Activated B cell treated with CpG ODN at 0.5 μM for 24 hours (primary cell): Measurements from ENCODE around the gene PIK3AP1. TPM values are rescaled to one million over a fixed set of nuclear protein-coding genes. Genes with fewer than 3 reads are reported as not detected.
"Not testable (repeated sequence)": the region's sequence is repeated elsewhere in the genome, so short reads cannot be mapped to it uniquely, and the experiment has no call there.

Experiments used
- ATAC-seq: fragments of 200-7000 bp; cut with Tn5 transposase; one replicate; pipeline ENCODE4 v1.10.0; 2021; ENCODE audit warnings: low read depth, mild to moderate bottlenecking, moderate library complexity
- CTCF ChIA-PET: fragments of 350-600 bp; sonication (Branson Sonifier 250); formaldehyde crosslinking; loops from one replicate; lab custom pipeline; 2021; ENCODE audit warnings: antibody characterized with exemption; lab: Charles Lee
- POLR2A ChIA-PET: fragments of 350-600 bp; sonication (Branson Sonifier 250); formaldehyde crosslinking; loops from one replicate; lab custom pipeline; 2021; ENCODE audit warnings: antibody characterized with exemption; lab: Charles Lee
- DNase-seq: peaks from one replicate; pipeline ENCODE4 v3.0.0; 2022
- H3K27ac Mint-ChIP-seq: one replicate; pipeline ENCODE4 v1.8.0; 2020; ENCODE audit warnings: mixed read lengths
- H3K27me3 Mint-ChIP-seq: one replicate; pipeline ENCODE4 v1.8.0; 2021; ENCODE audit warnings: mixed read lengths
- H3K36me3 Mint-ChIP-seq: one replicate; pipeline ENCODE4 v1.8.0; 2021; ENCODE audit warnings: low read depth, mixed read lengths
- H3K4me1 Mint-ChIP-seq: one replicate; pipeline ENCODE4 v1.8.0; 2021; ENCODE audit warnings: mixed read lengths
- H3K4me3 Mint-ChIP-seq: one replicate; pipeline ENCODE4 v1.8.0; 2020; ENCODE audit warnings: mild to moderate bottlenecking, mixed read lengths
- H3K9me3 Mint-ChIP-seq: one replicate; pipeline ENCODE4 v1.8.0; 2020; ENCODE audit warnings: mixed read lengths
- CTCF ChIP-seq: fragments of 200-600 bp; IDR thresholded peaks from one replicate; pipeline ENCODE4 v1.8.0; 2022; ENCODE audit warnings: antibody characterized with exemption, mild to moderate bottlenecking
- intact Hi-C: fragments of 100-400 bp; cut with micrococcal nuclease; formaldehyde crosslinking; loops from one replicate; pipeline ENCODE4 v1.15.1; 2024
- total RNA-seq: library from RNA; stranded (reverse); gene quantifications from 2 replicates; pipeline ENCODE4 v1.2.3, GENCODE V29; 2022

The PIK3AP1 gene
- total RNA-seq, 1 donor from 2014 or later, result 157 TPM

DNA sequence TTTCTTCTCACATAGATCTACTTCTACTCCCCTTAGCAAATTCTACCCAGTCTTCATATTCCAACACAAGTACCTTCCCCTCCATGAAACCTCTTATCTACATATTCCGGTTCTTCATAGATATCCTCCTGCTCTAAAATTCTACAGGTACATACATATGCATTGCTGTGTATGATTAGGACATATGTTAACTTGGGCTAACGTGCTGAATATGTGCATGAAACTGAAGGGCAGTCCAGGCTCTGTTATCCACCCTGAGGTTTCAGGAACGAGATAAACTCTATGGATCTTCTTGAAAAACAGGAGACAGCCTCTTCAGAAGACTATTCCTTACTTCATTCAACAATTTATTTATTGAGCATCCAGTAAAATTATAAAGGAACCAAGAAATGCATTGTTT is 165.0 kb downstream of the PIK3AP1 start:
- ATAC-seq, result no peak
- POLR2A ChIA-PET, result no interaction called here

DNA sequence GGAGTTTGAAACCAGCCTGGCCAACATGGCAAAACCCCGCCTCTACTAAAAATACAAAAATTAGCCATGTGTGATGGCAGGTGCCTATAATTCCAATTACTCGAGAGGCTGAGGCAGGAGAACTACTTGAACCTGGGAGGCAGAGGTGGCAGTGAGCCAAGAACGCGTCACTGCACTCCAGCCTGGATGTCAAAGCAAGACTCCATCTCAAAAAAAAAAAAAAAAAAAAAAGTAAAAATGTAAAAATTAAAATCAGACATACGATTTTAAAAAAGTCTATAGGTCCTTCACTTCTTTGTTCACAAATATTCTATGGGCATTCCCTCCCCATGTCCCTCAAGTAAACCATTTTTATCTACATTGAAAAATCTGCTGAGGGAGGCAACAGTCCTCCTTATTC is 171.7 kb downstream of the PIK3AP1 start:
- ChIA-PET POLR2A (no interaction called here), CTCF (no interaction called here)
- intact Hi-C loops, result no loop called here
- Mint-ChIP-seq H3K4me1 (no peaks in the 10 kb centered on the region), H3K27ac (no peak overlapping the region), H3K9me3 (no peaks in the 10 kb centered on the region), H3K27me3 (no peaks in the 10 kb centered on the region), H3K4me3 (no peak overlapping the region), H3K36me3 (peaks cover 70% of the 10 kb centered on the region)
- DNase-seq (no peak), ATAC-seq (no peak)
- no peak for TF ChIP-seq CTCF

More for the DNA sequence above, 165.0 kb downstream of the PIK3AP1 start:
- CTCF ChIA-PET, result interaction anchor here (0.6 to 1.7 kb wide), 6 partner anchors 22 to 214 kb away, joined by 3 to 8 read pairs (median 4); no protein-coding TSS in a partner anchor
- H3K27ac Mint-ChIP-seq, result no peak overlapping the region
- intact Hi-C loops, result no loop called here
- no peak for DNase-seq
- H3K36me3 Mint-ChIP-seq, result peaks cover 38% of the 10 kb centered on the region
- TF ChIP-seq CTCF, result no peak
- no peaks in the 10 kb centered on the region for H3K27me3 Mint-ChIP-seq
- no peaks in the 10 kb centered on the region for H3K4me1 Mint-ChIP-seq
- no peaks in the 10 kb centered on the region for H3K9me3 Mint-ChIP-seq
- no peak overlapping the region for H3K4me3 Mint-ChIP-seq

- peaks cover 66% of the 10 kb centered on the region for H3K36me3 Mint-ChIP-seq
- H3K4me3 Mint-ChIP-seq, ATAC-seq, DNase-seq, H3K27ac Mint-ChIP-seq, H3K4me1 Mint-ChIP-seq, H3K9me3 Mint-ChIP-seq, POLR2A ChIA-PET, H3K27me3 Mint-ChIP-seq, intact Hi-C loops: not testable (repeated sequence)
- CTCF ChIA-PET, result interaction anchor here (0.8 kb wide), 1 partner anchor 32 kb away, joined by 3 read pairs; the partner anchor contains the start of gene TLL2
Observed at GRCh38 chr10:96545558-96545957, 174.8 kb downstream of the PIK3AP1 start.

Other genes with a start within 250 kb of the PIK3AP1 start
- 1.6 and 1.8 TPM in 2 replicates for gene TLL2, start 206.6 kb downstream of the PIK3AP1 start, total RNA-seq
- 61.7 and 62.7 TPM in 2 replicates for gene TM9SF3, start 133.5 kb downstream of the PIK3AP1 start, total RNA-seq
- gene LCOR, start 111.8 kb upstream of the PIK3AP1 start, total RNA-seq, result 42.8 and 54.9 TPM in 2 replicates